RKO (cell line): ENCODE measurements around the gene TBC1D16.

Source experiments
- DNase-seq: peaks from one replicate; pipeline ENCODE4 v3.0.0-alpha.2; 2016; ENCODE audit warnings: low spot score

Gene TBC1D16

DNA sequence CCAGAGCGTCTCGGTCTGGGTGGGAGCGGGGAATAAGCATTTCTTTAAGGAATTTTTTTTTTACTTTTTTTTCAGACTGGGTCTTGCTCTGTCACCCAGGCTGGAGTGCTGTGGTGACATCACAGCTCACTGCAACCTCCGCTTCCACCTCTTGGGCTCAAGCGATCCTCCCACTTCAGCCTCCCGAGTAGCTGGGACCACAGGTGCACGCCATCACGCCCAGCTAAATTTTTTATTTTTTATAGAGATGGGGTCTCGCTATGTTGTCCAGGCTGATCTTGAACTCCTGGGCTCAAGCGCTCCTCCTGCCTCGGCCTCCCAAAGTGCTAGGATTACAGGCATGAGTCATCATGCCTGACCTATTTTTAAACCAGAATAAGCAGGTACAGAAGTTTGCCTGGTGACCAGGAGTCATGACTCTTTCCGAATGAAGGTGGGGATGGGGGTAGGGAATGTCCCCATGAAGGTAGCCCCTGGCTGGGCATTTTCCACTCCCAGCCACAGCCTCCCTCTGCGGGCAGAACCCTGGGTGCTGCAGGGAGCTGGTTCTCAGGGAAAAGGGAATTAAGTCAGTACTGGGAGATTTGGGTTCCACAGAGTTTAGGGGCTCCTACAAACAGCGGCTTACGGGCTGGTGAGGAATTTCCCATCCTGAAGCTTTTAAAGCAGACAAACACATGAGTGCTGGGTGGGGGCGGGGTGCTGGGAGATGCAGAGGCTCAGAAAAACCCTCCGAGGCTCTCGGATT is 48.3 kb downstream of the TBC1D16 start:
- no peak for DNase-seq

DNA sequence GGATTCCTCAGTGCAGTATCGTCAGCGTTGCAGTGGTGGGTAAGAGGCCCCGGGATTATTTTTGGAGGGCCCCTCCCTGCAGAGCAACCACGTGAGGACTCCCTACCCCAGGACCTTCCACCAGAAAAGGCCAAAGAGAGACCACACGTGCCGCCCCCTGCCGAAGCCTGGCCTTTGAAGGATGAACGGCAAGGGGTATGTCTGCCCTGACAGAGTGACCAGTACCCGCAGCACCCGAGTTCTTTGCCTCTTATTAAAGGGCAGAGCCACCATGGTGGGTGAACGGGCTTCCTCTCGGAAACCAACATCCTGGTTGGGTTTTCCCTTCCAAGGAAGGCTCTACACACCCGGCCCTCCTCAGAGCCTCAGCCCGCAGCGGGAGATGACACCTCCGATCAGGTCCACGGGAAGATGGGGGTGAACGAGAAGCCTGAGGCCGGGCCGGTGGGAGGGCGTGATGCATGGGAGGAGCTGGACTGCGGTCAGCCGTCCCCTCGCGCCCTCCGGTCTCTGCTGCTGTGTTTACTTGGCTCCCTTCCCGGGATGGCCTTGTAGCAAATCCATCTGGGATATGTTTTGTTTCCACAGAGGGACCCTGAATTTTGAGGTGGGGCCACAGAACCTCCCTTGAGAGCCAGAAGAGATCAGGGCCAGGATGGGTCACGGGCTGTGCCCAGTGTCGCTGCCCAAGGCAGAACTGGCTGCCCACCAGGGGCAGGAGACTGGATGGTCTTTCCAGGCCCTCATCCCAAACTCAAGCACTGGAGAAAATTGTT is 49.1 kb downstream of the TBC1D16 start:
- no peak for DNase-seq

- no peak for DNase-seq
Measured at GRCh38 chr17:79985943-79986391, 49.7 kb downstream of the TBC1D16 start.

DNA sequence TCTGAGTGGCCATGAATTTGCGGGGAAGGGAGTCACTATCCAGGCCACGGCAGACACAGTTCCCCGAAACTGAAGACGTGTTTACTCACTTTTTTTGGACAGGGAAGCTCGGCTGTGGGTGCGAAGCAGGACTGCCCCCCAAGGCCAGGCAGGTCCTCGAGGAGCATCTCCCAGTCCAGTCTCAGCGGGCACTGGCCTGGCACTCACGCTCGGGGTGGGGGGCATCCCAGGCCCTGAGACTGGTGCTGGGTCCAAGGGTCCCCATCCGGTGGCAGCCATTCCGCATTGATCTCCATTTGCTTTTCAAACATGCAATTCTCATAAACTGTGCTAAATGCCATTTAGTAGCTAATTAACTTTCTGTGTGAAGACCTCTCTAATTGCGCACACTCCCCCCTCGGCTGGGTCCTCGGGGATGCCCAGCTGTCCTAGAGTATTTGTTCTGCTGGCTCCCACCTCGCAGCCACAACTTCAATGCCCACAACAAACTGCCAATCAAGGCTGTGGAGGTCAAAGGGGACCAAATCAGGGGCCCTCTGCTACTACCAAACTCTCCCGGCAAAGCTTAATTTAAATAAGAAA is 50.2 kb downstream of the TBC1D16 start:
- DNase-seq, result no peak

GRCh38 chr17:79984877-79985276 is 50.8 kb downstream of the TBC1D16 start:
- no peak for DNase-seq

DNA sequence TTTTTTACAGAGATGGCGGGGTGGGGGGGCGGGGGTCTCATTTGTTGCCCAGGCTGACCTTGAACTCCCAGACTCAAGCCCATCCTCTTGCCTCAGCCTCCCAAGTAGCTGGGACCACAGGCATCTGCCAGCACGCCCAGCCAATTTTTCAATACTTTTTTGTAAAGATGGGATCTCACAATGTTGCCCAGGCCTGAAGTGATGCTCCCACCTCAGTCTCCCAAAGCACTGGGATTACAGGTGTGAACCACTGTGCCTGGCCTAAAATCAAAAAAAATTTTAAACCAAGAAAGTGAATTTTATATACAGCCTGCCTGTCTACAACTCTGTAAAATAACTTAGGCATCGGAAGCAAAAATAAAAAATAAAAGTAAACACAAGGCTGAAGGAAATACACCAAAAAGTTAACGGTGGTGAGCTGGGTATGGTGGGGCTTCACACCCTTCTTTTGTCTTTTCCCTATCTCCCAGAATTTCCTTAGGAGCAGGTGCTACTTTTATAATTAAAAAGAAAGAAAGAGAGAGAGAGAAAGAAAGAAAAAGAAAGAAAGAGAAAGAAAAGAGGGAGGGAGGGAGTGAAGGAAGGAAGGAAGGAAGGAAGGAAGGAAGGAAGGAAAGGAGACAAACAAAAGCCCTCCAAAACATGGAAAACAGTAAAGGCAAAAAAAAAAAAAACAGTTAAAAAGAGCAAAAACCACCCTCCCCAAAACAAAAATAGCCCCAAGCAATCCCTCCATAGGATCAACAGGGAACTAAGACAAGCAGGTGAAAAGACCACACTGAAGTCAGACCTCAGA is 51.4 kb downstream of the TBC1D16 start:
- DNase-seq, result no peak

DNA sequence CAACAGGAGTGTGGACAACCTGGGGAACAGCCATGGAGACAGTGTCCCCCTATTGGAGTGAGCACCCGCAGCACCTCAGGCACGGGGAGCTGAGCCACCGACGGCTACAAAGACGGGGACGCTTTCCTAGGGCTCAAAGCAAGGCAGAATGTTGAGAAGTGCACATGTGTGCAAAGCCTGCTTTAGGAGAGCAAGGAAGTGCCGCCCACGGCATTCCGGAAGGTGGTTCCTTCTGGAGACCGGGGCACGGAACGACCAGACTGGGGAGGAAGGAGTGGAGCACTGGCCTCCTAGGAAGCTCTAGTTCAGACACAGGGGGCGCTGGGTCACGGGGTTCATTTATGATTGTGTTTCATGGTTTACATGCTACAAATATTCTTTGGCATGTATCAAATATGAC is 52.2 kb downstream of the TBC1D16 start:
- no peak for DNase-seq

DNA sequence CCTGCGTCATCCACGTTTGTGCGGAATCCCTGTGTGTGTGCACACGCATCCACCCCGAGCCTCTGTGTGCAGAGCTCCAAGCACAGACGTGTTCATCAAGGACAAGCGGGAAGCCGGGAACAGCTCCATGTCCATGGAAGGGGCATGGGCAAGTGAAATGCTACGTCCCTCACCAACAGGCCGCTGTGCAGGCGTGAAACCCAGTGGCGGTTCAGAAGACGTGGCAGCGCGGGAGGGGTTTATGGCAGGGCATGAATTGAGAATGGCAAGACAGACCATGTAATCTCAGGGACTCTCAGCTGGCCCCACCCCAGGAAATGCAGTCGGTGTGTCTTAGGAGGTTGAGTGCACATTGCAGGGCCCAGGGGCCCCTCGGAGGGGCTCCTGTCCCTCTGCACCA is 52.7 kb downstream of the TBC1D16 start:
- no peak for DNase-seq

DNA sequence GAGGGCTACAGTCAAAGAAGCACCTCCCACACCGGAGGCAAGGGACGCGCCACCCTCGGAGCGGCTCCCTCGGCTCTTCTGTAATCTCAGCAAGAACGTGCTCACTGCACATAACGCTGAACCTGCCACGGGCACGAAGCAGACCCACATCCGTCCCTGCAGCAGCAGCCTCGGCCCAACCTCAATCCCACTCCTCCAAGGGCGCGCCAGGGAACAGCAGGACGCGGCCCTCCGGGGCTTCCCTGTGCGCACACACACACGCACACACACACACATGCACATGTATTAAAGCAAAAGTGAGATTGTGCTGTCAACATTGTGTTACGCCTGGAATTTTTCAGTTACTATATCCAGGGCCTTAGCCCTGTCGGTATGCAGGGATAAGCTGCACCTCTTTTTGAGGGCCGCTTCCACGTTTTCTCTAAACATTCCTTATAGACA is 54.0 kb downstream of the TBC1D16 start:
- DNase-seq, result no peak

DNA sequence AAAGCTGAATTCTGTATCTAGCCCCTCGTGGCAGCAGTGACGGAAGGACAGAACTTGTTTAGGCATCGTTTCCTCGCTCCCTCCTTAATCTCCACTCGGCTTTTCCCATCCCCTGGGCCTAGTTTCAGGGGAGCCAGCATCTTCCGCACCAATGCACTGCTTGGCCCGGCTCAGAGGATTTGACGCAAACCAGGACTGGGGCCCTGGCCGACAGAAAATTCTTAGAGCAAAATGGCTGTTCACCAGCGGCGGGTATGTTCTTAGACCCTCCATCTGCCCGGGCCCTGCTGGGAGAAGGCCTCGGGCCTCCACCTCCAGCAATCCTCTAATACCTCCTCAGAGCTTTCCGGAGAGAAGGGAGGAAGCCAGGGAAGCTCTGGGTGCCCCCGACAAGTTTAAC is 54.6 kb downstream of the TBC1D16 start:
- DNase-seq, result no peak

- no peak for DNase-seq
Measured at GRCh38 chr17:79980246-79981043, 55.2 kb downstream of the TBC1D16 start.

- DNase-seq, result no peak
Measured at GRCh38 chr17:79979816-79980215, 55.9 kb downstream of the TBC1D16 start.

DNA sequence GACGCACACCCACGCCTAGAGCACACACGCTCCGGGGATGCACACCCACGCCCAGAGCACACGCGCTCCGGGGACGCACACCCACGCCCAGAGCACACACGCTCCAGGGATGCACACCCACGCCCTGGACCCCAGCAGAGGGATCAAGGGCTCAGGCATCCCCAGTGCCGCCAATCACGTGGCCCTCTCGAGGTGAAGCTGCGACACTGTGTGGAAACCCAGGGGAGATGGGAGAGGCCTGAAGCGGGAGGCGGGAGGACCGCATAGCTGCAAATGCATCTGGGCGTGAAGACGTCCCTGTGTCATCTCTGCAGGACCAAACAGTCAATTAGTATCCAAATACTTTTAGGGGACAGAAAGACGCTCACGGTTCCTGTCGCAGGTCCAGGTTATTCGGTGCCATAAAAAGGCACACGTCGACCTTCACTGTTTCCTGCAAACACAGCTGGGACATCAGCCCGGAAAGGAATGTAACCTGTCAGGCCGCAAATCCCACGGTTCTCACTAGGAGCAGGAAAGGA is 56.4 kb downstream of the TBC1D16 start:
- DNase-seq, result no peak

DNA sequence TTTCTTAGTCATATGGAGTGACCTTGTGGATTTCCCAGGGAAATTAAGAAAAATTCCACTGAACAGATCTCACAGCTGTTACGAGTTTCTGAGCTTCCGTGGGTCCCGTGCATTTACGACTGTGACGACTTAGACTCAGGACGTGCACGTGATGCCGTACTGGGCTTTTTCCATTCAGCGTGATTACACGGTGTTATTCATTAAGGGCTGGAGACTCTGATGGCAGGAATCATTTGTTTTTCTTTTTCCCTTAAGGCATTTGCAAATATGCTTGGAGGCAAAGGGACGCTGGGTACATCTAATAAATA is 57.2 kb downstream of the TBC1D16 start:
- no peak for DNase-seq

- DNase-seq, result no peak
Measured at GRCh38 chr17:79977708-79978547, 57.7 kb downstream of the TBC1D16 start.

DNA sequence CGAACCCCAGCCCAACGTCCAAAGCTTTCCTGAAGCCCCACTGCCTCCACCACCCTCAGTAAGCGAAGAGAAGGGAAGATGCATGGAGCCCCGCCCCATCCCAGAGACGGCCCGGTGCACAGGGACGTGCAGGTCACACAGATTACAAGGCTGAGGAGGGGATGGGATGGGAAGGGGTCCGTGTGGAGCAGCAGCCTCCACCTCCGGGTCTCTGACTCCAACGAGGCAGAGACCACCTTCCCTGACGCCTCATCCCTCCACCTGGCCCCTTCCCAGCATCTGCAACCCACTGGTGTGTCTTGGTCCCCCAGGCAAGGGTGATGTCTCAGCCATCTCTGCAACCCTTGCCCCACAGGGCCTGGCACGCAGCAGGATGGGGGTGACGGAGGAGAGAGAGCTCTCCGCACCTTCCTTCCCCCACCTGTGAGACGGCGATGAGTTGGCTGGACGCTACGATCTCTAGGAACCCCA is 58.5 kb downstream of the TBC1D16 start:
- DNase-seq, result no peak

GRCh38 chr17:79976451-79976850 is 59.2 kb downstream of the TBC1D16 start:
- DNase-seq, result no peak

DNA sequence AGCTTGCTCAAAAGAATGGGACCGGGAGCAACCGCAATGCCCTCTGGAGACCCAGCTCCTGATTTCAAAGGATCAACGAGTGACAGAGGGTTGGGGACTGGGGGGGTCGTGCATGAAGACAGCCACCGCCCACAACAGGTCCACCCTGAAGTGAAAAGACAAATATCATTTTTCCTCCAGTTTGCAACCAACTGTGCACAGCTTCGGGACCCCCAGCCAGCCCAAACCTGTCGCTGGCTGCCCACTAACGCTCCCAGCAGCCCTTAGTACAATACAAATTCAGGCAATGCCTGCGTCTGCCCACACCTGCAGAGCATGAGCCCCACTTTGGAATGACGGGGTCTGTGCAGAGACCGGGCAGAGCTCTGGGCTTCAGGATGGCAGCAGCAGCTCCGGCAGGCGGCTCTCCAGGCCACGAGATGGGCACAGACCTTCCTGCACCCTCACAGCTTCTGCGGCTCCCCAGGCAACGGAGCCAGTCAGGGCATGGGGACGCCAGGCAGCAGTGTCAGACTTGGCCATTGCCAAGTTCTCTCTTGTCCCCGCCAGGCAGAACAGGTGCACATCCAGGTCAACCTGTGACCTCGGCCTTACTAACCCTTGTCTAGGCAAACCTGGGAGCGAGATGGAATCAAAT is 60.1 kb downstream of the TBC1D16 start:
- no peak for DNase-seq

DNA sequence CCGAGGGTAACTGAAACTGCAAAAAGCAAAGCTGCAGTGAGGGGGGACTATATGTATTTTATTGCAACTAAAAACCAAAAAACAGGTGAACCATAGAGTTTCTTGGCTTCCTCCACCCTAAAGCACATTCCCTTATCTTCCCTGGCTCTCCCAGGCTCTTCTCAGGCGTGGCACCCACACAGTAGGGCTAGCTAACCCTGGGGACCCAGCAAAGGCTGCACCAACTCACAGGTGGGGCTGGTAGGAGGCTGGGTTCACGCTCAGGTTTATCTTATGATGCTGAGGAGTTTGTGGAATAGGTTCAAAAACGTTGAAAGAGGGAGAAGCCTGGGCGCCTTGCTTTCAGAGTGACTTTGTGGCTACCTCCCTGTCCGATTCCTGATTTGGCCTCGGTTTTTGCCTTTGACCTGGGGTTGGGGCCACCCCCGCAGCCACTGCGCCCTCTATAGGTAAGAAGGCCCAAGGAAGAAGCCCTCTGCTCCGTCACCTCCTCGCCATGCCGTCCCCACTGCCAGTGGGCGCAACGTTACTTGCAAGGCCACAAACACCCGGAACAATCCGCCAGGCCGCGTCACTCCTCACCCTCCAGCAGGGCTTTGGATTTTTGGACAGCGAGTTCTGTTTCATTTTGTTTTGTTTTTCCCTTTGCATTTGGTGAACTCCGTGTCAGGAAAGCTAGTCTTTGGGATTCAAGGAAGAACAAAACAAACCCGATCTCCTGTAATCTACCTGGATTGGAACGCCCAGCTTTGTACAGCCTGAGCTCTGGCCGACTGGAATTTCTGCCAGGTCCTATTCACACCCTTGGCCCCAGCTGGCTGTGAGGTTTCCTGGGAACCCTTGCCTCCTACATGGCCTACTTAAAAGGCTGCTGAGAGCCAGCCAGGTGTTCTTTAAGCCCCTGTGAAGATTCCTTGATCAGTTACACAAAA is 60.8 kb downstream of the TBC1D16 start:
- no peak for DNase-seq
